Stimulated activated naive CD8-positive, alpha-beta T cell treated with anti-CD3 and anti-CD28 coated beads, Interleukin-15, Interleukin-2, amounts not matched to agents 100 U/mL and 50 U/mL, for 24 hours (primary cell): Measurements from ENCODE around the gene FAH.
"Not testable (repeated sequence)": the region's sequence is repeated elsewhere in the genome, so short reads cannot be mapped to it uniquely, and the experiment has no call there.

Experiments used
- ATAC-seq: fragments of 150-1000 bp; cut with Tn5 transposase; one replicate; pipeline ENCODE4 v1.10.0; 2021
- DNase-seq: peaks from one replicate; pipeline ENCODE4 v3.0.0; 2021

Gene FAH

DNA sequence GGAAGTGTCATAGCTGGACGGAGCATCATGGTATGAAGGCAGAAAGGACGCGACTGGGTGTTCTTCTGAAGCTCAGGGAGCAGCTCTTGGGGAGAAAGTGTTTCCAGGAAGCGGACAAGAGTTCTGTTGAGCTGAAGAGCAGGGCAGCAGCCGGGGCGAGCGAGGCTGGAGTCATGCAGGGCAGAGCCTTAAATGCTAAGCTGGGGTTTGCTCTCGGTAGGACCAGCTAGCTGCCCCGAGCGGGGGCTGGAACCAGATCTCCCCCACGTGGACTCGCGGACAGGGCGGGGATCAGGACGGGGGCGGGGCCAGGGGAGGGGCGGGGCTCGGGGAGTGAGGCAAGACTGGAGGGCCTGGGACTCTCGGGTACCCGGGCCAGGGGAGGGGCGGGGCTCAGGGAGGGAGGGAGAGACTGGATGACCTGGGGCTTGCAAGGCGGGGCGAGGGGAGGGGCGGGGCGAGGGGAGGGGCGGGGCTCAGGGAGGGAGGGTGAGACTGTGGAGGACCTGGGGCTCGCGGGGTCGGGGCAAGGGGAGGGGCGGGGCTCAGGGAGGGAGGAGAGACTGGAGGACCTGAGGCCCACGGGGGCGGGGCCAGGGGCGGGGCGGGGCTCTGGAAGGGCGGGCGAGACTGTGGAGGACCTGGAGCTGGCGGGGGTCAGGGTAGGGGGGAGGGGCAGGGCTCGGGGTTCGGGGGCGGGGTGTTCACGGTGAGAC, 461 bp upstream of the FAH start:
- ATAC-seq: peak; percentile 84
- DNase-seq: peak; percentile 91

DNA sequence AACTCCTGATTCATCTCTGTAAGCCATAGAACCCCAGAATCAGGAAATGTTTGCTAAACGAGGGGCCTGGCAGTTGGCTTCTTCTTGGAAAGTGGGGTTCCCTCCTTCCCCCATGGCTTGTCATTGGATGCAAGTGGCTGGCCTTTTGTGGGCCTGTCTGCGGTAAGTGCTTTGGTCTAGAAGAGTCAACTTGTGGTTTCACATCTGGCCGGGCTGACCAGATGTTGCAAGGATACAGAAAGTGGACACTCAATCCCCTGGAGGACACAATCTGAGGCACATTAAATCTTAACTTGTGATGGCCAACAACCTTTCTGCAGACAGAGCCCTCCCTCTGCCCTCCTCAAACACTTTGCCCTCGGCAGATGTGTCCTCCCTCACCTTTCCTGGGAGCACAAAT, 1.1 kb downstream of the FAH start:
- ATAC-seq (no peak), DNase-seq (no peak)

DNA sequence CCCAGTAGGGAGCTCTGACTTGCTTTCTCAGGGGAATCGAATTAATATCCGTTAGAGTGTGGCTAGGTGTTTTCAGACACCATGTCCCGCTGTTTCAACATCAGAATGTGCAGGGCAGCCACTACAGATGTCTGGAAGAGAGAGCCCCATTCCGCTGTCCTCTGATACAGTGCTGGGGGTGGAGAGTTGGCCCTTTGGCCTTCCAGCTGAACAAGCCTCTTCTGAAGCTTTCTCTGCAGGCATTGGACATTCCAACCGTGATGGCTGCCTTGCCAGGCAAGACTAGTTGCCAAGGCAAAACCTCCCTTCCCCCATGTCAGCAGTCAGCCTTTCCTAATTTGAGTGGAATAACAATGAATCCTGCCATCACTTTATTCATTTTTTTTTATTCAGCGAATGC, 1.5 kb downstream of the FAH start:
- DNase-seq (no peak), ATAC-seq (no peak)

DNA sequence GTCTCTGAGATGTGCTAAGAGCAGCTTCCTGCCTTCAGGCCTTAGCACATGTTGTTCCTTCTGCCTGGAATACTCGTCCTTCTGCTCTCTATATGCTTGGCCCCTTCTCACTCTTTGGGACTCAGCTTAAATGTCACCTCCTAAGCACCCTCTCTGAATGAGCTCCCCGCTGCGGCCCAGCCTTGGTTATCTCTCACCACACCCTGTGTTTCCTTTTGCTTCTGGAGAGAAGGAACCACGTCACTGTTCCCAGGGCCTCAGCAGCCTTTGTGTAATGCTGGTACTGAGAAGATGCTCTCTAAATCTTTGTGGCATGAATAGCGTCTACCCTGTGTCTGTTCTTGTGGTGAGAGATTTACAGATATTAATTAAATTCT, 2.2 kb downstream of the FAH start:
- DNase-seq (no peak), ATAC-seq (no peak)

DNA sequence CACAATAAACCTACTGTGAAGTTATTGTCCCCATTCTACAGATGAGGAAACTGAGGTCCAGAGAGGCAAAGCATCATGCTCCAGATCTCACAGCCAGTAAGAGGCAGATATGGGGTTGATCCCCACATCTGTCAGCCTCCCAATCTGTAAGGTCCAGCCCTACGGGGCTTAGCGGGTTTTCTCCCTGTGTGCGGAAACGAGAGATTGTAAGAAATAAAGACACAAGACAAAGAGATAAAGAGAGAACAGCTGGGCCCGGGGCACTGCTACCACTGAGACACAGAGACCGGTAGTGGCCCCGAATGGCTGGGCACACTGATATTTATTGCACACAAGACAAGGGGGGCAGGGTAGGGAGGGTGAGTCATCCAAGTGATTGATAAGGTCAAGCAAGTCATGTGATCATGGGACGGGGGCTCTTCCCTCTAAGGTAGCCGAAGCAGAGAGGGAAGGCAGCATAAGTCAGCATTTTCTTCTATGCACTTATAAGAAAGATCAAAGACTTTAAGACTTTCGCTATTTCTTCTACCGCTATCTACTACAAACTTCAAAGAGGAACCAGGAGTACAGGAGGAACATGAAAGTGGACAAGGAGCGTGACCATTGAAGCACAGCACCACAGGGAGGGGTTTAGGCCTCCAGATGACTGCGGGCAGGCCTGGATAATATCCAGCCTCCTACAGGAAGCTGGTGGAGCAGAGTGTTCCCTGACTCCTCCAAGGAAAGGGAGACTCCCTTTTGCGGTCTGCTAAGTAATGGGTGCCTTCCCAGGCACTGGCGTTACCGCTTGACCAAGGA, 2.8 kb downstream of the FAH start:
- not testable (repeated sequence) for ATAC-seq, DNase-seq

DNA sequence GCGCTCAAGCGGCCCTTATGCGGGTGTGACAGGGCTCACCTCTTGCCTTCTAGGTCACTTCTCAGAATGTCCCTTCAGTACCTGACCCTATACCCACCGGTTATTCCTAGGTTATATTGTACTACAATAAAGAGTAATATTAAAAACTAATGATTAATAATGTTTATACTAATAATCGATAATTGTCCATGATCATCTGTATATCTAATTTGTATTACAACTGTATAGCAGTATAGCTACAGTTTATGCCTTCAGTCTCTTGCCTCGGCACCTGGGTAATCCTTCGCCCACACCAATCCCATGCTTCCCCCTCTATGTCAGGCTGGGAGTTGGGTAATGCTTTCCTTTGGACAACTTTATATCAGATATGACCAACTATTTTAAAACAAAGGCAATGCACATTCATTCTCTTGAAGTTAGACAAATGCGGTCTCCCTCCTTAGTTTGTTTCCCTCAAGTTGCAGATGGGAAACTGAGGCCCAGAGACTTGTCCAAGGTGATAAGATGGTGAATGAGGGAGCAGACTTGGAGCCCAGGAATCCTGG, 3.4 kb downstream of the FAH start:
- ATAC-seq (no peak), DNase-seq (no peak)

DNA sequence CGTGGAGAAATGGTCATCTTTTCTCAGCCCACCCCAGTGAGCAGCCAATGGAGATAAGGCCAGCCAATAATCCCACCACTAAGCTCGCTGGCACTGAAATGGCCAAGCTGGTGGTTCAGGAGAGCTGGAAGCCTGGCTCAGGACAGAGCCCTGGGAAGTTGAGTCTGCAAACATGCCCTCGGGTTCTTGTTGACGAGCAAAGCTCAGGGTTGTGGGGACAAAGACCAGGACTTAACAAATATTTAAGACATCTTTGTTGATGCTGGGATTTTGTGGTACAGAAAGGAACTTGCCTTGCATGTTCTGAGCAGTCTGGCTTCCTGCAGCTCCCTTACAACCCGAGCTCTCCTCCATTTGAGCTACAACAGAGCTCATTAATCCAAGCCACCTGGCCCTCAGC, 4.4 kb downstream of the FAH start:
- ATAC-seq: no peak
- no peak for DNase-seq

DNA sequence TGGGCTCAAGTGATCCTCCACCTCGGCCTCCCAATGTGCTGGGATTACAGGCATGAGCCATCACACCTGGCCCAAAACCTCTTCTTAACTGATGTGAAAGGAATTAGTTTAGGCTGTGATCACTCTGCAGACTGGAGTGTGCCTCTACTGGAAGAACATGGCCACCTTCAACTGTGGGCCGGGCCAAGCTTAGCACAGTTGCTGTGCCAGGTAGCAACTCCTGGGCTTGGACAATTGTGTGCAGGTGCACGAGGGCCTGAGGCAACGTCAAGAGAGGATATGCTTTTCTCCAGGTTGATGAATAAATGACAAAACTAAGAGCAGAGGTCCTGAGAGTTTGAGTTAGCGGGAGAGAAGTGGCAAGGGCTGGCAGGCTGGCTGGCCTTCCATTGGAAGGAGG, 6.5 kb downstream of the FAH start:
- DNase-seq (no peak), ATAC-seq (no peak)

DNA sequence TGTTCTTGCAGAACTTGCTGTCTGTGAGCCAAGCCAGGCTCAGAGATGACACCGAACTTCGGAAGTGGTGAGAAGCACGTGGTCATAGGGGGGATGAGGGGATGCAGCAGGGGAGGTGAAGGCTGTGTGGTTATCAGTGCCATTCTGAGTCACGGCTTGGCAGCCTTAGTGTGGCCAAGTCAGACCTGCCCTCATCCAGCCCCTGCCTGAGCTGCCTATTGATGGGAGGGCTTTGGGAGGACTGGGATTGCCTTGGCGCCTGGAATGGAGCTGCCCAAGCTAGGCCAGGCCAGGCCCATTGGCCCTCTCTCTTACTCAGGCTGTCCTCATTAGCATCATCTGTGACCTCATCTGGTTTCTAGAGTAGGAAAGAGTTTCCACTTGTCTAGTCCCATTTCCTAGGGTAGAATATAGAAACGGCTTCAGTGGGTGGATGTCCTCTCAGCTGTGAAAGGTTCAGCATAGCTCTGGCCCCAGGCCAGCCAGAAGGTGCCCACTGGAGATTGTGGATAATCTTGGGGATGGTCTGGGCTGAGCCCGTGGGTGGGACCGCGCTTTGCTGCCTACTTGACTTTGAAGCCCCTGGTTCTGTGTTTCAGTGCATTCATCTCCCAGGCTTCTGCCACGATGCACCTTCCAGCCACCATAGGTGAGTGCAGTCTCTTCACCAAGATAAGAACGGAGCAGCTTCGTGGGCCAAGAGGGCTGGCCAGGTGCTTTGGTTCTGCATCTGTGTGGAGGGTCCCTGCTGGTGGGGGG, 7.2 kb downstream of the FAH start:
- DNase-seq (peak; percentile 19), ATAC-seq (peak; percentile 57)

DNA sequence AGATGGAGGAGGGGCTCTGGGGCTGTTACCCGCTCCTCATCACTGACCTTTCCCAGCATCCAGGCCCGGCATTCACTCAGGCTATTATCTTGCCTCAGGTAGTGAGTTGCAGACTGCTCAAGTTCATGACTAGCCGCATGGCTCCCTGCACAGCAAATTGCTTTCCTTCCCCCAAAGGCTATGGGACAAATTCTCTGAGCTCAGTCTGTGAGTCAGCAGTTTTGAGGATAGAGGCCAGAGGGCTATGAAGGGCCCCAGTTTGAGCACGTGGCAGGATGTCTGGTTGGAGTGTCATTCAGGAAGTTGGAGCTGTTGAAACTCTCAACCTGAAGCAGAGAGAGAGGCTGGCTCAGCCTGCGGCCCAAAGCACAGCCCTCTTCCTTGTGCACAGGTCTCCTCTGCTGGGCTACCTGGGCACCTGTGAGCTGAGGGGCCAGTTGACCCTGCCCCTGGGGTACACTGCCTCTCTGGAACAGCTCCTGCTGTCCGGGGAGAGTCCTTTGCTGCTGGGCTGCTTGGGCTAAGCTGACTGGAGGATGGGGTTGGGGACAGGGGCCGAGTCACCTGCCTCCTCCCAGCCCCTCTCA, 7.9 kb downstream of the FAH start:
- DNase-seq: peak; percentile 37
- peak; percentile 69 for ATAC-seq

DNA sequence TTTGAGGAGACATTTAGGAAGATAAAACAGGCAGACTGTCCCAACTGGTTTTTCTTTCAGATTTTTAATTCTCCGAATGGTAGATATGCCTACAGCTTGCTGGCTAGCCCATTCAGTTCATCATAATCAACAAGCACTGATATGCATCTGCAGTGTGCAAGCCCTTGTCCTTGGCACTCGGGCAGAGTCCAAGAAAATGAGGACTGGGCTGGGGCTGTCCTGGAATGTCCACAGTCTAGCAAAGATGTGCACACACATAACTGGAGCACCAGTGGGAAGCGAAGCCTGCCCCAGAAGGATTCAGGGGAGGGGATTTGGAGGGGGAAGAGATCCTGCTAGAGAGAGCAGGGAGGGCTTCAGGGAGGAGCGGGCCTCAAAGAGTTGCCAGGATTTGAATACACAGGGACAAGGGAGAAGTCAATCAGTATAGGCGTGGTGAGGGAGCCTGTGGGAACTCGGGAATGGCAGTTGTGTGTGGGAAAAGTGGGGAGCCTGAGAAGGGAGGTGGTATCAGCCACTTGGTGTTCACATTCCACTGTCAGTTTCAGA, 8.7 kb downstream of the FAH start:
- DNase-seq (no peak), ATAC-seq (no peak)

DNA sequence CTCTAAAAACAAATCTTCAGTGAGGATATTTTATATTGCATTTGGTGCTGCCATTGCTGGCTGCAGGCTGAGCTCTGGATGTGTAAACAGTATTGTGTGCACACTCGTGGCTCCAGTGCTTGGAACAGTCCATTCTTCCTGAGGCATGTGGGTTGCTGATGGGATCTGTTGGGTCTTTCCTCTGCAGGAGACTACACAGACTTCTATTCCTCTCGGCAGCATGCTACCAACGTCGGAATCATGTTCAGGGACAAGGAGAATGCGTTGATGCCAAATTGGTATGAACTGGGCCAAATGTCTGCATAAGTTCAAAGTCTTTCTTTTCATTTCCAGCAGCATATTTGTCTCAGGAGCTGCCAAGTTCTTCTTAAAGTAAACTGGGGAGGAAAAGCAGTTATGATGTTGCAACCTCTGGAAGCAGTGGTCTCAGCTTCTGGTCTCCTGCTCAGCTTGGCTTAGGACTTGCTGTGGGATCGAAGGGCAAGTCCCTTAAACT, 9.3 kb downstream of the FAH start:
- ATAC-seq (no peak), DNase-seq (no peak)

DNA sequence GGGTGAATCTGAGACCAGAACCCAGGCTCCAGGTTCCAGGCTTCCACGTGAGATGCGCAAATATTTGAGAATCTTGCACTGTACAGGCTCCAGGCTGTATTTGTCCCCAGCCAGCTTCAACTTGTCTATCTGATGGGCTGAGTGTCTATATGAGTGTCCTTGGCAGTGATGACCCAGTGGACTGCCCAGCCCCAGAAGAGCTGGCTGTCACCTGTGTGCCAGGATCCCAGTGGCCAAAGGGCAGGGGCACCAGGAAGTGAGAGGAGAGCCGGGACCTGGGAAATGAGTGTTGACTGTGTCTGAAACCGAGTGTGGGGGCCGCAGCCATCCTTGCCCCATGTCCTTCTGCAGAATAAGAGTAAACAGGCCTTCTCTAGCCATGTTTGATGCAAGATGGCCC, 10.4 kb downstream of the FAH start:
- no peak for ATAC-seq
- DNase-seq: no peak

DNA sequence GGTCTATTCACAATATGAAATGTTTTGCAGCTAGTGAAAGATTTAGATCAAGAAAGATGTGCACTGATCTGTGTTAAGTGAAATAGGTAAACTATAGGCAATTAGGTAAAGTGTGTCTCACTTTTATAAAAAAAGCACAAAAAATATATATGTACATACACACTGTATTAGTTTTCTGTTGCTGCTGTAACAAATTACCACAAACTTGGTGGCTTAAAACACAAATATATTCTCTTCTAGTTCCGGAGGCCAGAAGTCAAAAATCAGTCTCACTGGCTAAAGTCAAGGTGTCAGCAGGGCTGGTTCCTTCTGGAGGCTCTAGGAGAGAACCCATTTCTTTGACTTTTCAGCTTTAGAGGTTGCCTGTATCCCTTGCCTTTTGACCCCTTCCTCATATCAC, 11.1 kb downstream of the FAH start:
- ATAC-seq: no peak

DNA sequence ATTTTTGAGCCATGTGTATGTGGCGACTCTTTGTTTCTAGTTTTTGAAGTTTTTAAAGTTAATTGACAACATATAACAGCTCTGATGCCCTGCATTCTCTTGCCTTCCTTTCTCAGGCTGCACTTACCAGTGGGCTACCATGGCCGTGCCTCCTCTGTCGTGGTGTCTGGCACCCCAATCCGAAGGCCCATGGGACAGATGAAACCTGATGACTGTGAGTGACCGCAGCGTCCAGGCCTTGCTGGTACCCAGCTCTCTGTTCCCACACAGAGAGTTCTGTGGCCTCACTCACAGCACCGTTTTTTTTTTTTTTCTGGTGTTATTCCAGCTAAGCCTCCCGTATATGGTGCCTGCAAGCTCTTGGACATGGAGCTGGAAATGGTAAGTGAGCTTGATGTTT, 15.1 kb downstream of the FAH start:
- ATAC-seq (no peak), DNase-seq (no peak)

More for the DNA sequence above, 11.1 kb downstream of the FAH start:
- no peak for DNase-seq

DNA sequence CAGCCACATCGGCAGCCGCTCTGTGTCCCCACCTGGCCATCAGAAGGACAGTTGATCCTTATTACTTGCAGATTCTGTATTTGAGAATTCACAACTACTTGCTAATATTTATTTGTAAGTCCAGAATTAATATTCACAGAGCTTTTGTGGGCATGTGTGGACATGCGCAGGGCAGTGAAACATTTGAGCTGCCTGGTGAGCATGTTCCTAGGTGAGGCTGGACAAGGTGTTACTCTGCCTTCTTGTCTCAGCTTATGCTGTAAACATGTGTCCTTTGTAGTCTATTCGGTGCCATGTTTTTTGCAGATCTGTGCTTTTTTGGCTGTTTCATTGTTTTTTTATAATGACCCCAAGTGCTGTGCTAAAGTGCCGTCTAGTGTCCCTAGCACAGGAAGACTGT, 15.6 kb downstream of the FAH start:
- ATAC-seq (no peak), DNase-seq (no peak)

DNA sequence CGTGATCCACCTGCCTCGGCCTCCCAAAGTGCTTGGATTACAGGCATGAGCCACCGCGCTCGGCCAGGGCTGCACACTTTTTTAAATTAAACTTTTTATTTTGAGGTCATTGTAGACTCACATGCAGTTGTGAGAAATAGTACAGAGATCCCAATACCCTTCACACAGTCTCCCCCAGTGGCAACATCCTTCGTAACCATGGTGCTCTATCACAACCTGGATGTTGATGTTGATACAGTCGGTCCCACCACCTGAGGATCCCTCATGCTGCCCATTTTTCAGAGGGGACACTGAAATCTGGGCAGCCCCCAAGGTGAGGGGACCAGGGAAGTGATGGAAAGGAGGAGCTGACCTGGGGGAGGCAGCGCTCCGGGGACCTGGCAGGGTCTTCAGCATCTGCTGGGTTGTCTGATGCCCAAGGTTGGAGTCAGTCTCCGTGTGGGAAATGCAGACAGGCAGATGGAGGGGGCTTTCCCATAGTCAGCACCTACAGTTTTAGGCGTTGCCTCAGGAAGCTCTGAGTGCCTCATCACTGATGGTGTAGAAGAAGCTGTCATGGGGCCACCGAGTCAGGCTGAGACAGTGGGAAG, 17.1 kb downstream of the FAH start:
- ATAC-seq (no peak), DNase-seq (no peak)

DNA sequence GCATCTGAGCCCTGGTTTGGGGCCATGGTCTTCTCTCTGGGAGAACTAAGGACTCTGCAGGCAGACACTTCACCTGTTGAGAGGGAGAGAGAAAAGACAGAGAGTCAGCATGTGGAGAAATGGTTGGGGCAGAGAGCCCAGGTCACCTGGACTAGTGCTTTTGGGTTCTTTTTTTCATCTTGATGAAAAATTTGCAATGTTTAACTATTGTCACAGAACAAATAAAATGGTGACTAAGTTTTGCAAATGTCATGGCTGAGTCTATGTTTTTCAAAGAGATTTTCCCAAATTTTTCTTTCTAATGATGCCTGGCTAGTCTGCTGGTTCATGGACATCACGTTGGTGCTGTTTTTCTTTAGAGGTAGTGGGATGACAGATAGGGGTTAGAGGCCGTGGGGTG, 17.8 kb downstream of the FAH start:
- ATAC-seq: no peak

DNA sequence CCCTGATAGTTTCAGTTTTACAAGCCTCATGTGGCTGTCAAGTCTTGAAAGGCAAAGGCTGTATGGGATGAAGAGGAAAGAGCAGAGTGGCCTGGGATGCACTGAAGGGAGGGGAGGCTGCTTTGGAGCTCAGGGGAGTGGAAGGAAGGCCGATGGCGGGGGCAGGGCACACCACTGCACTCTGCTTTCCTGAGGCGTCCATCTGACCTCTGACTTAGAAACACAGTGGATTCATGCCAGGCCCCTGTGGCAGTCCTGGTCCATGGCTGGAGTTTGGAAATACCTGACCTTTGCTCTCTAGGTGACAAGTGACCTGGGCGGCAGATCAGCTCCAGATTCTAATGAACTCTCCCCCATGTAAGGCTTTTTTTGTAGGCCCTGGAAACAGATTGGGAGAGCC, 19.0 kb downstream of the FAH start:
- no peak for DNase-seq

More for the DNA sequence above, 17.8 kb downstream of the FAH start:
- DNase-seq: no peak

DNA sequence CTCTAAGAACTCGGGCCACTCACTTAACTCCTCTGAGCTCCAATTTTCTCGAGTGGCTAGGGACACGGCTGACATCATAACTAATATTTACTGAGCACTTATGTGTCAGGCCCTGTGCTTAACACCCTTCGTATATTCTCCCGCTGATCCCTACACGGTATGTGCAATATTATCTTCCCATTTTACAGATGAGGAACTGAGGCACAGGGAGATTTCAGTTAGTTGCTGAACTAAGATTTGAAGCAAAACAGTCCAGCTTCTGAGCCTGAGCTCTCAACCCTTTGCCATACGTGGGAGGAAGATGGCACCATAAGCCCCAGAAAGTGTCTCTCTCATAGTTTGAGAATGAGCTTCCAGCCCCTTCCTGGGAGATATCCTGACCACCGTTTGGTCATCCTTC, 19.6 kb downstream of the FAH start:
- DNase-seq: no peak
- no peak for ATAC-seq

More for the DNA sequence above, 19.0 kb downstream of the FAH start:
- ATAC-seq: no peak

DNA sequence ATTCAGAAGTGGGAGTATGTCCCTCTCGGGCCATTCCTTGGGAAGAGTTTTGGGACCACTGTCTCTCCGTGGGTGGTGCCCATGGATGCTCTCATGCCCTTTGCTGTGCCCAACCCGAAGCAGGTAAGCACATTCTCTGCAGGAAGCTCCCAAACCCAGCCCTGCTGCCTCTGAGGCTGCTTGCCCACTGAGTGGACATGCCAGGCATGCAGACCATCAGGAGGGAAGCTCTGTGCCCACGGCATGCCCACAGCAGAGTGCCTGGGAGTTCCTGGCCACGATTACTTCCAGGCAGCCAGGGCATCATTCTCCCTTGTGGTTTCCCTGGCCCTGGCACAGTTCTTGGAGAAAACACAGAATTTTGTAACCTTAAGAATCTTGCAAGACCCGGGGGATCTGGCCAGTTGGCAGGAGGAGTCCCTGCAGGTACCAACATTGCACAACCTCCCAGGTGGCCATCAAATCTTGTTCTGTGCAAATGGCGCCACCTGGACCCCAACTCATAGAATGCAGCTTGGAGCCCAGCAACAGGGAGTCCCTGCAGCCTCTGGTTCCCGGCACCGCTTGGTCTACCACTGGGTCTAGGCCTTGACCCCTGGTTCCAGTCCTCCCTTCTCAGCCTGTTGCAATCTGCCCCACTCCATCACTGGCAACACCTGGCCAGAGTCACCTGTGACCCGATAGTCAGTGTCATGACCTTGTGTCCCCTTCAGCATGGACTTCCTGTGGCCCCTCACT, 20.4 kb downstream of the FAH start:
- ATAC-seq: peak; percentile 80

More for the DNA sequence above, 20.4 kb downstream of the FAH start:
- DNase-seq: peak; percentile 75
